ENCODE data around the gene TMC8.

Gene TMC8

GRCh38 chr17:78185981-78186691, 55.6 kb downstream of the TMC8 start:
- DNase-seq, result no peak

- peak; percentile 95 for DNase-seq
Measured at GRCh38 chr17:78186692-78187595, 56.4 kb downstream of the TMC8 start, which contains the start of the genes AFMID and TK1. Gene AFMID, plus strand, starts transcription at chr17:78187362. Its CDS starts 9 bp downstream, at chr17:78187371. Gene TK1, minus strand, starts transcription at chr17:78187052. Its CDS starts 58 bp downstream, at chr17:78186994.

Data from DMS 273 treated with DMSO at 0.1 percent for 48 hours (cell line).